Gastroesophageal sphincter (tissue), 4 donors: ENCODE measurements around the gene FOXP4. TPM values are rescaled to one million over a fixed set of nuclear protein-coding genes. Genes with fewer than 3 reads are reported as not detected.

Experiments
- ATAC-seq: fragments of 150-250 bp; one replicate; pipeline ENCODE4 v1.9.1; 2016; ENCODE audit warnings: mild to moderate bottlenecking, moderate library complexity
- H3K27ac ChIP-seq, 4 donors: fragments of 200-600 bp; sonication (generic) in 3 of 4; 1 replicate in 3 of 4; 2 replicates in 1 of 4; pipeline ENCODE4 v1.5.1; 2016 to 2019
- H3K27me3 ChIP-seq: fragments of 200-600 bp; sonication (generic); one replicate; pipeline ENCODE4 v1.5.1; 2019
- H3K36me3 ChIP-seq, 2 donors: fragments of 200-600 bp; sonication (generic); one replicate each; pipeline ENCODE4 v1.5.1; 2019; ENCODE audit warnings: control low read depth in 1 of 2
- H3K4me1 ChIP-seq, 3 donors: fragments of 200-600 bp; sonication (generic); 1 replicate in 2 of 3; 2 replicates in 1 of 3; pipeline ENCODE4 v1.5.1; 2016 to 2019; ENCODE audit warnings: control low read depth in 2 of 3
- H3K4me3 ChIP-seq, 2 donors: fragments of 200-600 bp; sonication (generic); one replicate each; pipeline ENCODE4 v1.5.1; 2019; ENCODE audit warnings: mild to moderate bottlenecking in 1 of 2, moderate library complexity in 1 of 2
- H3K9me3 ChIP-seq, 3 donors: fragments of 200-600 bp; sonication (generic); one replicate each; pipeline ENCODE4 v1.5.1; 2017 to 2019; ENCODE audit warnings: control low read depth in 2 of 3
- EP300 ChIP-seq: sonication (generic); formaldehyde crosslinking; IDR thresholded peaks from one replicate; pipeline ENCODE4 v1.6.1; 2017; ENCODE audit warnings: antibody characterized with exemption, mild to moderate bottlenecking
- POLR2A ChIP-seq, 2 donors: fragments of 450-650 bp; IDR thresholded peaks; one replicate each; pipeline ENCODE4 v1.6.1; 2017; ENCODE audit warnings: antibody characterized with exemption in 2 of 2, mild to moderate bottlenecking in 2 of 2, moderate library complexity in 1 of 2
- POLR2AphosphoS5 ChIP-seq: sonication (generic); formaldehyde crosslinking; IDR thresholded peaks from one replicate; pipeline ENCODE4 v1.6.1; 2017; ENCODE audit warnings: antibody characterized with exemption
- WGBS, 2 donors: methylation state at CpG; one replicate each; pipeline ENCODE4 v1.1.5; 2018; ENCODE audit warnings: low coverage in 1 of 2; 5-methylcytosine and 5-hydroxymethylcytosine counted together
- total RNA-seq, 4 donors: library from RNA; depleted of rRNA; stranded (reverse); fragments of >200 nt; gene quantifications; one replicate each; pipeline ENCODE4 v1.1.0, GENCODE V29; 2016
- TF ChIP-seq, protein P1 (sequence below), 4 experiments: fragments of 200-600 bp in 2 of 4; fragments of 450-650 bp in 2 of 4; sonication (generic) in 1 of 4; IDR thresholded peaks; one replicate each; pipeline ENCODE4 v1.5.1; 2017 to 2019; ENCODE audit warnings: antibody characterized with exemption in 4 of 4, mild to moderate bottlenecking in 2 of 4, moderate library complexity in 2 of 4

The FOXP4 gene
- total RNA-seq, 4 donors from 2014 or later = 8.2 to 25.8 (median 11.7) TPM

GRCh38 chr6:41589636-41590622 is 43.7 kb downstream of the FOXP4 start:
- 80 to 91% methylated on average over 8 to 10 of the region's 39 CpGs for WGBS, 2 donors
- no peak for ATAC-seq

DNA sequence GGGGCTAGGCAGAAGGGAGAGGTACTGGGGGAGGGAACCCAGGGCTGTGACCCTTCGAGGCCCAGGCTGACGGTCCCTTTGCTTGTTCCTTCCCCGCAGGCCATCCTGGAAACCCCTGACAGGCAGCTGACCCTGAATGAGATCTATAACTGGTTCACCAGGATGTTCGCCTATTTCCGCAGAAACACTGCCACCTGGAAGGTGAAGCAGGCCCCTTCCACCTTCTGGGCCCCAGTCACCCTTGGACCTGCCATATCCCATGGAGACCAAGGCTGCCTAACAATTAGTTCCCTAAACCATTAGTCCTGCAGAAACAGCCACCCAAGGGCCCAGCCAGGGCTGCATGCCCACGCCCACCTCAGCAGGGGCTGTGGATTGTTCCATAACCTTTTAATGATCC is 44.9 kb downstream of the FOXP4 start:
- WGBS, 2 donors = no CpG with 5 or more reads among the region's 6 CpGs
- Histone ChIP-seq H3K4me3 (no peak overlapping the region), H3K27ac (no peak overlapping the region), H3K4me1 (no peaks in the 10 kb centered on the region), H3K9me3 (no peaks in the 10 kb centered on the region), H3K27me3 (no peaks in the 10 kb centered on the region), H3K36me3 (peaks cover 0 to 89% of the 10 kb centered on the region in 2 donors)
- no peak for ATAC-seq
- TF ChIP-seq POLR2A (IDR thresholded peaks at IDR 0.05) (no peak), EP300 (no peak), POLR2AphosphoS5 (no peak)
- TF ChIP-seq, protein P1, sequence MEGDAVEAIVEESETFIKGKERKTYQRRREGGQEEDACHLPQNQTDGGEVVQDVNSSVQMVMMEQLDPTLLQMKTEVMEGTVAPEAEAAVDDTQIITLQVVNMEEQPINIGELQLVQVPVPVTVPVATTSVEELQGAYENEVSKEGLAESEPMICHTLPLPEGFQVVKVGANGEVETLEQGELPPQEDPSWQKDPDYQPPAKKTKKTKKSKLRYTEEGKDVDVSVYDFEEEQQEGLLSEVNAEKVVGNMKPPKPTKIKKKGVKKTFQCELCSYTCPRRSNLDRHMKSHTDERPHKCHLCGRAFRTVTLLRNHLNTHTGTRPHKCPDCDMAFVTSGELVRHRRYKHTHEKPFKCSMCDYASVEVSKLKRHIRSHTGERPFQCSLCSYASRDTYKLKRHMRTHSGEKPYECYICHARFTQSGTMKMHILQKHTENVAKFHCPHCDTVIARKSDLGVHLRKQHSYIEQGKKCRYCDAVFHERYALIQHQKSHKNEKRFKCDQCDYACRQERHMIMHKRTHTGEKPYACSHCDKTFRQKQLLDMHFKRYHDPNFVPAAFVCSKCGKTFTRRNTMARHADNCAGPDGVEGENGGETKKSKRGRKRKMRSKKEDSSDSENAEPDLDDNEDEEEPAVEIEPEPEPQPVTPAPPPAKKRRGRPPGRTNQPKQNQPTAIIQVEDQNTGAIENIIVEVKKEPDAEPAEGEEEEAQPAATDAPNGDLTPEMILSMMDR (IDR thresholded peaks at IDR 0.05) = no peak

More at GRCh38 chr6:41589636-41590622, 43.7 kb downstream of the FOXP4 start:
- no peaks in the 10 kb centered on the region for H3K4me1 ChIP-seq
- TF ChIP-seq POLR2A (IDR thresholded peaks at IDR 0.05) = no peak
- TF ChIP-seq, protein P1 (IDR thresholded peaks at IDR 0.05) = no peak
- TF ChIP-seq POLR2AphosphoS5 = no peak
- no peak for TF ChIP-seq EP300
- no peak overlapping the region for H3K27ac ChIP-seq
- H3K36me3 ChIP-seq = peaks cover 0 to 89% of the 10 kb centered on the region in 2 donors
- no peak overlapping the region for H3K4me3 ChIP-seq
- no peaks in the 10 kb centered on the region for H3K9me3 ChIP-seq
- H3K27me3 ChIP-seq = no peaks in the 10 kb centered on the region

GRCh38 chr6:41591859-41592502 is 45.8 kb downstream of the FOXP4 start:
- ATAC-seq = peak; percentile 69
- 0 to 13% methylated on average over 3 to 5 of the region's 7 CpGs for WGBS, 2 donors
- TF ChIP-seq POLR2A (IDR thresholded peaks at IDR 0.05) = no peak
- TF ChIP-seq POLR2AphosphoS5 = no peak
- TF ChIP-seq EP300 = no peak
- TF ChIP-seq, protein P1 (IDR thresholded peaks at IDR 0.05) = peak in 3 of 4 experiments; percentile 93 to 96 (median 95)
- Histone ChIP-seq H3K4me3 (no peak overlapping the region), H3K27me3 (no peaks in the 10 kb centered on the region), H3K9me3 (no peaks in the 10 kb centered on the region), H3K36me3 (peaks cover 0 to 89% of the 10 kb centered on the region in 2 donors), H3K27ac (no peak overlapping the region), H3K4me1 (no peaks in the 10 kb centered on the region)

GRCh38 chr6:41593406-41593805 is 47.2 kb downstream of the FOXP4 start:
- 81 to 85% methylated on average over 9 to 12 of the region's 24 CpGs for WGBS, 2 donors
- Histone ChIP-seq H3K27ac (no peak overlapping the region), H3K36me3 (peaks cover 0 to 89% of the 10 kb centered on the region in 2 donors), H3K4me3 (no peak overlapping the region), H3K4me1 (no peaks in the 10 kb centered on the region), H3K9me3 (no peaks in the 10 kb centered on the region), H3K27me3 (no peaks in the 10 kb centered on the region)
- ATAC-seq = no peak
- TF ChIP-seq POLR2A (IDR thresholded peaks at IDR 0.05) (no peak), POLR2AphosphoS5 (no peak), EP300 (no peak)
- TF ChIP-seq, protein P1 (IDR thresholded peaks at IDR 0.05) = no peak
